ENCODE measurements around the gene TCEA3.

Gene TCEA3

DNA sequence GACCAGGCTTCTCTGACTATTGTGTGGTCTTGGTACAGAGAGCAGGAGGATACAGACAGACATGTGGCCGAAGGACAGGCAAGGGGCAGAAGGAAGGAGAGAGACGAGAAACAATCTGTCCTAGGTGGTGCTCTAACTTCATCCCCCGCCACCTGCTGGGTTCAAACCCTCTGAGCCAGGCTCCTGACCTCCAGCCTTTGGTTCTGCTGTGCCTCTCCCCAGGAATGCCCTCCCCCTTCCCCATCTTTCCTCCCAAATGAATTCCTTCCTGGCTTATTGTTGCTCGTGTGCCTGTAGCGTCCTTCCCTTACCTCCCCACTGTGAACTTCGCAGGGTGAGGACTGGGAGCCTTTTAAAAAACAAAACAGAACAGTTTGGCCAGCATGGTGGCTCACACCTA is 5.4 kb downstream of the TCEA3 start:
- DNase-seq: no peak

DNA sequence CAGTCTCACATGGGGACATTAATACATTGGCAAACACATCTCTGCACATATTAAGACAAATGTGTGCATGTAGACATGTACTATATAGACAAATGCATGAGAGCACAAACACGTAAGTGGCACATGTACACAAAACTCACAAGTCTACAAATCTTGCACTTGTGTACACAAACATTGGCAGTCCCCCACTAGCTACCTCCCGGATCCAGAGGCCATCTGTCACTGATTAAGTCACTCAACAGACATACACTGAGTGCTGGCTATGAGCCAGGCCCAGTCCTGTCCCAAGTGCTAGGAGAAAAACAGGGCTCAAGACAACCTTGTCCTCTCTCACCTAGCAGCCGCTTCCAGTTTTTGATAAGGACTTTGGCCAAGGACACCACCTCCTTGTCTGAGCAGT is 7.0 kb downstream of the TCEA3 start:
- no peak for DNase-seq

DNA sequence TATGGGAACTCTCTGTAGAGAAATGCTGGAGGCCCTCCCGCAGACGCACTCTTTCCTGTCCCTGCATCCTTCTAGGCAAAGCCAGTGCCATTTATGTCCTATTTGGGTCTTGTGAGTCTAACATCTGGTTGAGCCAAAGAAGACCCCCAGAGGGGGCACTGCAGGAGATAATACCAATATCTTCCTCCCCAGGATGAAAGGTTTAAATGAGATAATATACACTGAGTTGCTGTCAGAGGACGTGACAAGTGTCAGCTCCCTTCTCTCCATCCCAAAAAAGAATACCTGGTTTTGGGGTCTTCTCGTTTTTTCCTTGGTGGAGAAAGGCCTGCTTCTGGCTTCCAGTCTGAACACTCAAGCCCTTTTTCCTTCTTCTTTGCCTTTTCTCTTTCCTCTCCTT is 7.6 kb downstream of the TCEA3 start:
- DNase-seq: no peak

DNA sequence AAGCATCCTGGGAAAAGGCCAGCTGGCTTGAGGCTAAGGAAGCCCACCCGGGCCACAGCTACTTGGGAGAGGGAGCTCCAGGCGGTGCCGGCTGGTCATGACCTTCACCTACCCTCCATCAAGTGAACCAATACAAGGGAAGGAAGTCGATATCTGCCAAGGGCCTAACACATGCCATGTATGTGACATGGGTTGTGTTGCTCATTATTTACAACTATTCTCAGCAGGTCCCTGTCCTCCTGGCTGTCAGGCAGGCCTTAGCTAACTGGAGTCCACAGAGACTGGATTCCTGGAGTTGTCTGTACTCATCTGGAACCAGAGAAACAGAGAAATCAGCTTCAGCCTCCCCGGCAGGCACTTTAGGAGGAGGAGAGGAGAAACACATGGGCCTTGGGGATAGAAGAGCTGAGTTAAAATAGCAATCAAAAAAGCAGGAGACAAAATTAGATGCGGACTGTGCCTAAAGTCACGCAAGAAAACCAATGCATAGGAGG is 15.7 kb downstream of the TCEA3 start:
- DNase-seq: no peak

DNA sequence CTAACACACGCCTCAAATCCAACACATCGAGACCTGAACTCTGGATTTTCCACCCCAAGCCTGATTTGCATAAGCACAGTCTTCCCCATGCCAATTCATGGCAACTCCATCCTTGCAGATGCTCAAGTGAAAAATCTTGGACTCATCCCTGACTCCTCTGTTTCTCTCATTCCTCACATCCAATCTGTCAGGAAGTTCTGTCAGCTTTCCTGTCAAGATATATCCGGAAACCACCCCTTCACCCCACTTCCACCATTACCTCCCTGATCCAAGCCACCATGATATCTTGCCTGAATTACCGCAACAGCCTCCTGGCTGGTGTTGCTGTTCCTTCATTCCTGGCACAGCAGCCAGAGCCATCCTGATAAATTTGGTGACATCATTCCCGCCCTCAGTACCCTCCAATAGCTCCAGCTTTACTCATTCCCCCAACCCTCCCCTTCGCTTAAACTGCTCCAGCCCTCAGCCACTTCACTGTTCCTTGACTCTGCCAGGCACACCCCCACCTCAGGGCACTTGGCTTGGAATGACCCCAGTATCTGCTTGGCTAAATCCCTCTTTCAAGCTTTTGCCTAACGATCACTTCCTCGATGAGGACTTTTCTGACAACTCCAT is 17.4 kb downstream of the TCEA3 start:
- DNase-seq: no peak

DNA sequence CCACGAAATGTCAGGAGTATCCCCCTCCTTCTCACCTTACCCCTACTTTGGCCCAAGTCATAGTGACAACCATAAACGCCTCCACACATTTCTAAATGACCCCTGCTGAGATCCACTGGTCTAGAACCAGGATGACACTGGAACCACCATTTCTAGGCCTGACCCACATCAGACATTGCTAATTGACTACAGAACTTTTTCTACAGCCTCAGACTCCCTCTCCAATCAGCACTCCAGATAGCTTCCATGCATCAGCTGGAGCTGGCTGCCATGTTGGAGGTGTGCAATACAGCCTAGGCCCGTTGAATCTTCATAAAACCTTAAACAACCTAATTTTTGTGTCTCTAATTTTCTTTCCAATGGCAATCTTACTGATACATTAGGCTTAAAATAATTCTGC is 18.6 kb downstream of the TCEA3 start:
- DNase-seq: no peak

DNA sequence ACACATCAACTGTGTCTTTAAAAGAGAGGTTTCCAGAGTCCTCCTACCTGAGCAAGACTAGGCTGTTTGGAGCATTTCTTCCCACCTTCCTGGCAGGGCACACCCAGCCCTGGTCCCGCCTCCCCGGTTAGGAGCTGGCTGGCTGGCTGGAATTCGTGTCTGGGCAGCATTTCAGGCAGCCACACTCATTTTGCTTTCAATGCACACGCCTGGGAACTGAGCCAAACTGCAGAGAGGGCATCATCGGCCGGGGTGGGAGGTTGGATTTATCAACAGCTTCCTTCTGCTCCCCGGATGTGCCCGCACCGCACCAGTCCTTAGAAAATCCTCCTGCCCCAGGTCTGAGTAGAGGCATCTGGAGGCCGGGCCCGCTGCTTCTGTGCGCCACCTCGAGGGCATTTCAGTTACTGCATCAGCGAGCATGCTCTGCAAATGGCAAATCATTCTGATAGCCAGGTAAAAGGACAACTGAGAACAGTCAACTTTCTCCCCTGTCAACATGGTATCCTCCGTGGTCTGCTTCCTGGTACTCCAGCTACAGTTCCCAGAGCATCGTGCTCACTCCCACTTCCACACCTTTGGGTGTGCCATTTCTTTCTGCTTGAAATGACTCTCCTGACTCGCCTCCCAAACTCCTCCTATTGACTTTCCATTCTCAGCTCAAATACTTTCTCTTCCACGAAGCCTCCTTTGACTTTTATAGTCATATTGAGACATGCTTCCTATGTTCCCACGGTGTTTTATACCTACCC is 20.6 kb downstream of the TCEA3 start:
- DNase-seq: peak; percentile 69

DNA sequence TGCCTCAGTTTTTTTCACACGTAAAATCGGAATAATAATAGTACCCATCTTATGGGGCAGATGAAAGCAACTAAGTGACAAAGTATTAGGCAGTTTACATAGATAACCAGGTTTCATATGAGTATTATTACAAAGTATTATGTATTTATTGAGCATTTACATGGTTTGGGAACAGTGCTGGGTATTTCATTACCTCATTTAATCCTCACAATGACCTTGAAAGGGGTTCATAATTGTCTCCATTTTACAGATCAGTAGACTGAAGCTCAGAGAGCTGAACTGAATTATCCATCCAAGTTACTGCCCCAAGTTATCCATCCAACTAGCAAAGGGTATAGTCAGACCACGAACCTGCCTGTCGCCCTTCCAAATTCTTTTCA is 21.2 kb downstream of the TCEA3 start:
- no peak for DNase-seq

DNA sequence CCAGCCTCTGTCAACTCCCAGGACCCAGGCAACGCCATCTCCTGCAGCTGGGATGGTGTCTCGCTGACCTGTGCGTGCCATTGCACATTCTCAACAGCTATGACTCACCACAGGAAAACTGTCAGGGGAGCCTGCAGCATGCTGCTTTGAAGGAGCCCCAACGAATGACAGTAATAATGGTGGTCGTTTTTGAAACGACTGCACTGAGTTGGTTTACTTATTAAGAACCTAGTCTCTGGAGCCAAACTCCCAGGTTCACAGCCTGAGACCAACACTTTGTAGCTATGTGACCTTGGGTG is 21.6 kb downstream of the TCEA3 start:
- no peak for DNase-seq

DNA sequence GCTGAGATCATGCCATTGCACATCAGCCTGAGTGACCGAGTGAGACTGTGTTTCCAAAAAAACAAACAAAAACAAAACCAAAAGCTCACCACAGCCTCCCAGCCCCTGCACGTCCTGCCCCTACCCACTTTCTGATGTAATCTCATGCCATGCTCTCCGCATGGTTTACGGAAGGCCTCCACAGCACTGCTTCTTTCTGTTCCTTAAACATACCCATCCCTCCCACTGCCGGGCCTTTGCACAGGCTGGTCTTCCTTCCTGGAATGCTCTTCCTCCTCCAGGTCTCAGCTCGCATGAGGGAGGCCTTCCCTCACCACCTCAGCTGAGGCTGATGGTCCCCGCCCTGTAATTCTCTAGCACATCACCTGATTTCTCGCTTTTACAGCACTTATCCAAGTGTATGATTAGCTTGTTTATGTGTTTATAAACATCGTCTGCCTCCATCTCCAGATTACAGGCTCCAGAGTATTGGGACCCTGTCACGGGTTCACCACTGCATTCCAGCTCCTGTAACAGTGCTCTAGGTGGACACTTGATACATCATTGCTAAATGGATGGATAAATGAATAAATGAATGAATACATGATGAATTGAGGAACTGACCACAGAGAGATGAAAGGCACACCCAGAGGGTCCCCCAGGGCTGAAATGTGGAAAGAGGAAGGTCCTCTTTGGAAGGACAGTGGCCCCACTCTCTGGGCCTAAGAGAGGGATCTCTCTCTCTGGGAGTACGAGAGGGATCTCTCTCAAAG is 22.1 kb downstream of the TCEA3 start:
- no peak for DNase-seq

DNA sequence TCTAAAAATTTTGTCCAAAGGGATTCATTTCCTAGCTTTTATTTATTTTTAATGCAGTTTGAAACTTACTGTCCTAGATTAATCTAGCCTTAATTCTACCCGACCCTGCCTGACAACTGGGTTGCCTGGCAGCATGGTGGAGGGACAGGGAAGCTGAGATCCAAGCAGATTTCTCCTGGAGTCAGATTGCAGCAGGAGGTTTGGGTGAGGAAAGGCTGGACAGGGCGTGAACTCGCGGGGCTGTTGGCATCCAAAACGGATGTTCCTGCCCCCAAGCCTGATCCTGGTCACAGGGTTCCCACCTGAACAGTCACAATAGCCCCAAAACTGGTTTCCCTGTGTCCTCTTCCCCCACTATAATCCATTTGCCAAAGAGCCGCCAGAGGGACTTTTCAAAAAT is 23.2 kb downstream of the TCEA3 start:
- no peak for DNase-seq

DNA sequence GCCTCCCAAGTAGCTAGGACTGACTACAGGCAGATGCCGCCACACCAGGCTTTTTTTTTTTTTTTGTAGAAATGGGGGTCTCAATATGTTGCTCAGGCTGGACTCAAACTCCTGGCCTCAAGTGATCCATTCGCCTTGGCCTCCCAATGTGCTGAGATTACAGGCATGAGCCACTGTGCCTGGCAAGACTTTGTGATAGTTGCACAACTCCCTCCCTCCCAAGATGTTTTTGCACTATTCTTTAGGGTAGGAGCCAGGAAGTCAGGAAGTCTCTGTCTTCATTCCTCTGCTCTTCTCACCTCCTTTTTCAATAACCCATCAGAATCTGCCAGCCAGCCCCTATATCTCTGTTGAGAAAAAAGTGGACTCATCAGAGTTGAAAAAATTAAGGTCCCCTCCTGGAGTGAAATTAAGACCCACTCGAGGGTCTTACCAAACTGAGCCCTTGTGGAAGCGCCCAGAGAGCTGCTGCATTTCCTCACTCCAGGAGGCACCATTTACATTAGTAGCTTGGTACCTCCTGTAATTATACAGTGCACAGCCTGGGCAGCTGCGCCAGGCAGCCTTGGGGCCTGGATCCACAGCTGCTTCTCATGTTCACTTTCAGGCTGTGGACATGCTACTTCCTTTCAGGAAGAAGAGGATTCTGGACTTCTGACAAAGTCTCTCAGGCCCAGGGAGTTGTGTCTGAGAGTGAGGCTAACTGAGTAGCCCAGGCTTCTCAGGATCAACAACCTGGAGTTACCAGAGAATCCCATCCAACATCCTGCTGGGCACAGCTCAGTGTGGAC is 24.0 kb downstream of the TCEA3 start:
- no peak for DNase-seq

DNA sequence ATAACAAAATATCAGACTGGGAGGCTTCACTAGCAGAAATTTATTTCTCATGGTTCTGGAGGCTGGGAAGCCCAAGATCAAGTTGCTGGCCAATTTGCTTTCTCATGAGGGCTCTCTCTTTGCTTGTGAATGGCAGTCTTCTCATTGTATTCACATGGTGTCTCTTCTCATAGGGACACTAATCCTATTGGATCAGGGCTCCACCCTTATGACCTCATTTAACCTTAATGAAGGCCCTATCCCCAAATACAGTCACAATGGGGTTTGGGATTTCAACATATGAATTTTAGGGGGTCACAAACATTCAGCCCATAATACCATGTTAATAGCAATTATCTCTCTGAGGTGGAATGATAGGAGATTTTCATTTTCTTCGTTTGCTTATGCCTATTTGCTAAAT is 25.3 kb downstream of the TCEA3 start:
- DNase-seq: no peak

DNA sequence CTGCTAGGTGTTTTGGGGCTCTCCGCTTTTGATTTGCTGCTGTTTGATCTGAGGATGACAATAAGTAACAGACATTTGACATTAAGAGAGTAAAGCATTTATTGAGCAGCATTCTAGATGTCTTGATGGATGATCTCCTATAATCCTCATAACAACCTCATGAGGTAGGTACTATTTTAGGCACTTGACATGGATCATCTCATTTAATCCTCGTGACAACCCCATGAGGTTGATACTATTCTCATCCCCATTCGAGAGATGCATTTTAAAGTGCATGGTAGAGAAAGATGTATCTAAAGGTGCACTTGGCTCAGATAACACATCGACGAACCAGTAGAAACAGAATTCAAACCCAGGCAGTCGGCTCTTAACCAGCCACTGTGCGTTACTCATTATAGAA is 26.6 kb downstream of the TCEA3 start:
- DNase-seq: no peak

DNA sequence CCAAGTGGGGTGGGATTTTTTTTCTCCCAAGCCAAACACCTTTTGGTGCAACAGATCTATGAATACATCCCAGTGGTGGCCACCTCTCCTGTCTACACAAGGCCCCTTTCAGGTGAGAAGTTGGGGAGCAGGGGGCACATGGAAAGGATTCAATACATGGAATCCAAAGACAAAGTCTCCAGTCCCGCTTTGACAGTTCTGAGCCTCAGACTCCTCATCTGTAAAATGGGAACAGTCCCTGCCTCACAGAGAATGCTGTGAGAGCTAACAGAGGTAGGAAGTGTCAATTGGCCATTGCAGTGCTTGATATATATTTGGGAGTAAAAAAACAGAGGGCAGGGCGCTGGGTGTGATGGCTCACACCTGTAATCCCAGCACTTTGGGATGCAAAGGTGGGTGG is 28.2 kb downstream of the TCEA3 start:
- DNase-seq: no peak

DNA sequence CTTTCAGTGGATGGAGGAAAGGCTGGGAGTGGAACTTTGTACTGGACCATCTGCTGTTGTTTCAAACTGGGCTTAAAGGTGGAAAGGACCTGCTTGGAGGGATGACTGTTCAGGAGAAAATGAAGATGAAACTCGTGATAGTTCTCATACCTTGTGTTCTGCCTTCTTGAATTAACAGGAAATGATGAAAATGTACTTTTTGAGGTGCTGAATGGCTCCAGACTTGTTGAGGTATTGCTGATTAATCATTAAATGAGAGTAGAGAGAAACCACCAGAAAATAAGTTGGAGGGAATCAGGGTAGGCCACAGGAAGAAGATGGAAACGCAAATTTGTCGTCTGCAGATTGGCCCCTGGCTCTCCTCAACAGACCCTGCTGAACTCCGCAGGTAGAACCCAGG is 28.7 kb downstream of the TCEA3 start:
- DNase-seq: no peak

DNA sequence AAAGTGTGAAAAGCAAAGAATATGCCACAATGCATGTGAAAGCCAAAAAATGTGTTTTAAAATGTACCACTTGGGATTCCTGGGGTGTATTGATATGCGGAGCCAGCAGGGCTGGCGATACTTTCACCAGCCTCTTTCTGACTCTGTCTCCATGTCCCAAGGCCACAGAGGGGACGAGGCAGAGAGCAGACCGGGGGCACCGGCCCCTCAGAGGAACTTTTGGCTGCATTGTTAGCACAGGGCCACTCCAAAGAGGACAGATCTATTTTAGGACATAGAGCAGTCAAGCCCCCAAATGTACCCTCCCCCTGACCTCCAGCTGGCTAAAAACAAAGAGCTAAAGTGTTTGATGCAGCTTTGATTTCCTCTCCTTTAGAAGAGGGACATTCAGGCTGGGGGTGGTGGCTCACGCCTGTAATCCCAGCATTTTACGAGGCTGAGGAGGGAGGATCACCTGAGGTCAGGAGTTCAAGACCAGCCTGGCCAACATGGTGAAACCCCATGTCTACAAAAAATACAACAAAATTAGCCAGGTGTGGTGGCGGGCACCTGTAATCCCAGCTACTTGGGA is 29.3 kb downstream of the TCEA3 start:
- no peak for DNase-seq

DNA sequence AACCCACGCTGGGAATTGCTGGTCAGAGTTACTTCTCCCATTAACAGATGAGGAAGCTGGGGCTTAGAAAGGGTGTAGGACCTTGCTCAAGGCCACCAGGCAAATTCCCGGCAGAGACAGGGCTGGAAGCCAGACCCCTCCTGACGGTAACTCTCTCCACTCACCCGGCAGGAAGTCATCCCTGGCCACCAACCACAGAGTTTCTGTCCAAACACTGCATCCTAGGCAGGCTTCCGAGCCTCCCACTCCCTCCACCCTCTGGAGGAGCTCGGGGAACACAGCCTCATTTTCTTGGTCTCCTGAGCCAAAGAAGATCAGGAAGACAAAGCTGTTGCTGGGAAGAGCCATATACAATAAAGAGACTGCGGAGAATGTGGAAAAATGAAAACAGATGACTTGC is 29.9 kb downstream of the TCEA3 start:
- no peak for DNase-seq

DNA sequence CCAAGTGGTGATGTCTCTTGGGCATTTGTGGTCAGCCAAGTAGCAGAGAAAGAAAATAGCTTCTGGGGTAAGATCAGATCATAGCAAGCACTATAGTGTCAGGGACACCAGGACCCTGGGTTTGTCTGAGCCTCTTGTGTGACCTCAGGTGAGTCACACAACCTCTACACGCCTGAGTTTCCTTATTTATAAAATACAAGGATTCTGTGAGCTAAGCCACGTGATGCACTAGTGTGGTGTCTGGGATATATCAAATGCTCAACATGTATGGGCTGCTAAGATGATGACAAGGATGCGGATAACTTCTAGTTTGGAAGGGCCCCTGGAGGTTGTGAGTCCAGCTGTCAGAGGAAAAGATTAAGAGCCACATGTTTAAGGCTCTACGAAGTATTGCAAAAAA is 30.4 kb downstream of the TCEA3 start:
- no peak for DNase-seq

DNA sequence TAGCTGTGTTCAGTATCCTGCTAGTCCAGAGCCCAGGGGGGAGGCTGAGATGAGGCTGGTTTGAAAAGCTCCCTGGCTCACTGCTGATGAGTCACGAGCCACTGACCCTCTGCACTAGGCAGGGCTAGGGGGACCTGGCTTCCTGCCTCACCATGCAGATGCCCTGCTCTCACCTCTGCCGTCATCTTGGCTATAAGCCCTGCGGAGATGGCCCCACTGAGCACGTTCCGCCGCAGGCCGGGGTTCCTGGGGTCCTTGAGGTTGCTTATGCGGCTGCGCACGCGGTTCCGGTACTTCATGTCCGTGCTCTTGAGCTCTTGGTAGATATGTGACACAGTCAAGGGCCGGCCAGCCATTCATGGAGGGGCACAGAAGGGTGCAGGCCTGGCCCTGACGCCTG is 30.8 kb downstream of the TCEA3 start:
- DNase-seq: no peak

DNA sequence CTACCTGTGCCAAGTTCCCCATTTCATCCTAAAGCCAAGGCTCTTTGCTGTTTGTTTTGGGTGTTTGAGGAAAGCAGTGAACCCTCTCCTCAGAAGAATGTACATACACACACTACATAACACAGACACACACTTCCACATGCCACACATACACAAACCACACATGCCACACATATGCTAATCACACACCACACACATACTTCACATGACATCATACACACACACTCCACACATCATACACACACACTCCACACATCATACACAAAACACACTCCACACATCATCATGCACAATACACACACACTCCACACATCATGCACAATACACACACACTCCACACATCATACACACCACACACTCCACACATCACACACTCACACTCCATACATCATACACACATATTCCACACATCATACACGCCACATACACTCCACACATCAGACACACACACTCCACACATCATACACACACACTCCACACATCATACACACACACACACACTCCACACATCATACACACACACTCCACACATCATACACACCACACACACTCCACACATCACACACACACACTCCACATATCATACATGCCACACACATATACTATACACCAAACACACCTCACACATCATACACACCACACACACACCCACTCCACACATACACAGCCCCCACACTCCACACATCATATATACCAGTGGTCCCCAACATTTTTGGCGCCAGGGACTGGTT is 32.3 kb downstream of the TCEA3 start:
- DNase-seq: no peak

DNA sequence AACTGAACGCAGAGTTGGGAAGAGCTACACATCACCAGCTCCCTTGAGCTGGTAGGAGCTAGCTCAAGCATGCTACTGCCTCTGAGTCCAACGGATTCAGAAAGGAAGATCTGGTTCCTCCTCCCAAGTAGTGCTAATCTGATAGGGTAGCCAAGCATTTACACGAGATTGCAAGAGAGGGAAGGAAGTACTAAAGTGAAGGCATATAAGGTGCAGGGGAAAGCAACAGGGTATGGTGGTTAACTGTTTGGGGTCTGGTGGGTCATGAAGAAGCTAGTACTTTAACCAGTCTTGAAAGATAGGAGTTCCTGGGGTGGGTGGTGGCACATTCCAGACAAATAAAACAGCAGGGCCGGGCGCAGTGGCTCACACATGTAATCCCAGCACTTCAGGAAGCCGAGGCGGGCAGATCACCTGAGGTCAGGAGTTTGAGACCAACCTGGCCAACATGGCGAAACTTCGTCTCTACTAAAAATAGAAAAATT is 34.7 kb downstream of the TCEA3 start:
- no peak for DNase-seq

Measured in NCI-H526 treated with DMSO at 0.1 percent for 48 hours (cell line).